DMS153 (cell line): ENCODE data around the gene PDXP.

Experiments
- DNase-seq: peaks from one replicate; lab custom pipeline; 2025; lab: John Stamatoyannopoulos, UW

The PDXP gene

DNA sequence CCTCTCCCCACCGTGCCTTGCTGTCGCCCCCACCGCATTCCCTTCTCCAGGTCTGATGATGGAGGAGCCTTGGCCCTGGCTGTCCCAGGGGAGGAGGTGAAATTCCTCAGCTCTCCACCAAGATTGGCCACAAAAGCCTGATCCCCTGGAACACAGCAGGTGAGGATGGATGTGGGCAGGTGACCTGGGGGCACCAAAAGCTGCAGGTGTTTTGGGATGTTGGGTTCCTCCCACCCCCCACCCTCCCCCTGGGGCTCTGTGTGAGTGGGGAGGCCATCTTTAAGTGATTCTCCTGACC is 39.0 kb downstream of the PDXP start:
- no peak for DNase-seq

GRCh38 chr22:37701141-37701786 is 42.7 kb downstream of the PDXP start:
- DNase-seq: no peak

DNA sequence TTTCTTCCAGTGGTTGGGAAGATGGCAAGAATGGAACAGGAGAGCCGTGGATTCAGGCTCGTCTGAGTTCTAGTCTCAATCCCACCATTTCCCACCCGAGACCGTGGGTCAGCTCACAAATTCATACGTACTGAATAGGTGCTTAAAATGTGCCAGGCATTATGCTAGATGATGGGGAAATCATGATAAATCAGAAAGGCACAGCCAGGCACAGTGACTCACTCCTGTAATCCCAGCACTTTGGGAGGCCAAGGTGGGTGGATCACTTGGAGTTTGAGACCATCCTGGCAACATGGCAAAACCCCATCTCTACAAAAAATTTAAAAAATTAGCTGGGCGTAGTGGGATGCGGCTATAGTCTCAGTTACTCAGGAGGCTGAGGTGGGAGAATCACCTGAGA is 45.4 kb downstream of the PDXP start:
- DNase-seq: no peak

- no peak for DNase-seq
Observed at GRCh38 chr22:37704645-37705044, 46.1 kb downstream of the PDXP start.

DNA sequence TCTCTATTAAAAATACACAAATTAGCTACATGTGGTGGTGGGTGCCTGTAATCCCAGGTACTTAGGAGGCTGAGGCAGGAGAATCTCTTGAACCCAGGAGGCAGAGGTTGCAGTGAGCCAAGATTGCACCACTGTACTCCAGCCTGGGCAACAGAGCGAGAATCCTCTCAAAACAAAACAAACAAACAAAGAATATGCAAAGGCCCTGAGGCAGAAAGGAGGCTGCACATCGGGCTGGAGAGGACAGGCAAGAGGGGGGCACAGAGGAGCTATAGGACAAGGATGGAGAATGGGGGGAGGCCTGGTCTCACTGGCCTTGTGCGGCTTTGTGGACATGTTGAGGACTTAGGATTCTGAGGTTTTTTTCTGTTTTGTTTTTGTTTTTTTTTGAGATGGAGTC is 46.7 kb downstream of the PDXP start:
- no peak for DNase-seq

GRCh38 chr22:37708580-37709444 is 50.3 kb downstream of the PDXP start:
- peak; percentile 32 for DNase-seq

DNA sequence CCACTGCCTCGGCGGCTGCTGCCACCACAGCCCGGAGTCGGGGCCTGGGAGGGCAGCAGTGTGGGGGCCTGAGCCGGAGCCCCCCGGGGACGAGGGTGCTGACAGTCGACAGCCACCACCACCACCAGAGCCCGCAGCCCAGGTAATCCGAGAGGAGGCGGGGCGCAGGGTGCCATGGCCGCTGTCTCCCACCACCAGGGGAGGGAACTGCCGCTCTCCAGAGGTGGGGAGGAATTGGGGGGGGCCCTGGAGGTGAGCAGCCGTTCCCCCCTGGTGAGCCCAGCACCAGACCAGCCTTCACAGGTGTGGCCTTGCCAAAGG is 50.9 kb downstream of the PDXP start:
- no peak for DNase-seq

DNA sequence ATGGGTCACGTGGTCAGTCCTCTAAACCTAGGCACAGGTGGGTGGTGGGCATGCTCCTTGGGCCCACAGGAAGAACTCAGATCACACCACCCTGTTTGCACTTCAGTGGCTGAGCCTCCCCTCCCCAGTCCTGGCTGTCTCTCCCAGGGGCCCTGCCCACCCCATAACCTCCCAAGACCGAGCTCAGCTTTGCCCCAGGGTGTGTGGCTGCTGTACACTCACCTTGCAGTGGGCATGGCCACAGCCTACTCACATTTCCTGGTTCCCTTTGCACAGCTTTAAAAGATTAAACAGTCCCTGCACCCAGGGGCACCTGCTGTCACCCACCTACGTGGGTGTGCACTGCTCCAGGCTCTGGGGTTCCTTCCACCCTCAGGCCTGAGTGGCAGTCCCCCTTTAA is 52.2 kb downstream of the PDXP start:
- DNase-seq: no peak

DNA sequence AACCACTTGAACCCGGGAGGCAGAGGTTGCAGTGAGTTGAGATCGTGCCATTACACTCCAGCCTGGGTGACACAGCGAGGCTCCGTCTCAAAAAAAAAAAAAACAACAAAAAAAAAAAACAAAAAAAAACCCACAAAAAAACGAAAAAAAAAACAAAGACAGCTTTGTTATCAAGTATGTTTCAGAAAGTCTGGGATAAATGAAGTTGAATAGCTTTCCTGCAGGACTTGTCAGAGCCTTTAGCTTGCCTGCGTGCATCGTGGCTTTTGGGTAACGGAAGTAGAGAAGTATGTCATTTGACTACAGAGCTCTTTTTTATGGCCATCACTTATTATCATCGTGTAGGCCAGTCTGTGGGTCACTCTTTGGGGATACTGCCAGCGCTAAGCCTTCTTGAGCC is 53.0 kb downstream of the PDXP start:
- DNase-seq: no peak

DNA sequence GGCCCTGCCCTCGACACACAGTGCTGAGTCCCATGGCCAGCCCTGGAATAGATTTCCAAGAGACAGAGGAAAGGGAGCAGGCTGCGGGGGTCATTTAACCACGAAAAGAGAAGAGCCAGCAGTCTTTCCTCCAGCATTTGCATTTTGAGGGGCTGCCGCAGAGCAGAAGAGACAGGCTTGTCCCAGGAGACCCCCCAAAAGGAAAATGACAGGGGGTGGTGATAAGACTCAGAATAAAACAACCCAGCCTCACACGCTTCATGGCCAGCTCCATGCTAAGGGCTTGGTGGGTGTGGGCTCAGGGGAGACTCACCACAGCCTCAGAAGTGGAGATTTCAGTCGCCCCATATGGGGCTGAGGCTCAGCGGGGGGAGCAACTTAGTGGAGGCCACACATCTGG is 55.2 kb downstream of the PDXP start:
- no peak for DNase-seq

GRCh38 chr22:37714634-37715033 is 56.1 kb downstream of the PDXP start:
- no peak for DNase-seq

- no peak for DNase-seq
Observed at GRCh38 chr22:37715760-37716159, 57.2 kb downstream of the PDXP start.
